Left lung (tissue), 10 donors: Measurements from ENCODE around the gene DTWD2. TPM values are rescaled to one million over a fixed set of nuclear protein-coding genes. Genes with fewer than 3 reads are reported as not detected.

Experiments used
- ATAC-seq: fragments of 200-7000 bp; cut with Tn5 transposase; one replicate; pipeline ENCODE4 v1.9.1; 2020; ENCODE audit warnings: moderate library complexity
- DNase-seq, 4 donors: peaks; one replicate each; pipeline ENCODE4 v3.0.0-alpha.2; 2013 to 2020
- H3K27ac ChIP-seq, 2 donors: fragments of 200-600 bp; sonication (generic) in 1 of 2; one replicate each; pipeline versions ENCODE4 v1.5.0 to v1.8.0; 2020 to 2021
- H3K27me3 ChIP-seq, 2 donors: fragments of 200-600 bp; sonication (generic) in 1 of 2; one replicate each; pipeline versions ENCODE4 v1.5.0 to v1.8.0; 2020 to 2021
- H3K36me3 ChIP-seq, 2 donors: fragments of 200-600 bp; sonication (generic) in 1 of 2; one replicate each; pipeline versions ENCODE4 v1.5.0 to v1.8.0; 2020 to 2021
- H3K4me1 ChIP-seq, 2 donors: fragments of 200-600 bp; one replicate each; pipeline ENCODE4 v1.8.0; 2021
- H3K4me3 ChIP-seq, 2 donors: fragments of 200-600 bp; sonication (generic) in 1 of 2; one replicate each; pipeline versions ENCODE4 v1.5.0 to v1.8.0; 2020 to 2021; ENCODE audit warnings: mild to moderate bottlenecking in 1 of 2
- H3K9me3 ChIP-seq, 2 donors: fragments of 200-600 bp; sonication (generic) in 1 of 2; one replicate each; pipeline versions ENCODE4 v1.5.0 to v1.8.0; 2020 to 2021
- CTCF ChIP-seq, 2 donors: fragments of 200-600 bp; sonication (generic) in 1 of 2; IDR thresholded peaks; one replicate each; pipeline versions ENCODE4 v1.5.0 to v1.8.0; 2021; ENCODE audit warnings: antibody characterized with exemption in 2 of 2
- intact Hi-C, 2 donors: fragments of 100-400 bp; cut with DNase I; formaldehyde crosslinking; loops; one replicate each; pipeline versions ENCODE4 v1.11.2 to v1.14.2; 2022
- polyA plus RNA-seq, 6 donors: library from polyadenylated mRNA; unstranded; fragments of 120-200 nt; gene quantifications; one replicate each; pipeline ENCODE4 v1.2.1, GENCODE V29; 2013; ENCODE audit not compliant: insufficient read length in 6 of 6
- total RNA-seq, 2 donors: library from RNA; stranded (reverse); fragmentation: NEBNext Ultra II Directional; extraction: Animal tissue kit (Norgen Biotek cat#: 25700); gene quantifications; one replicate each; pipeline ENCODE4 v1.2.1, GENCODE V29; 2021
- donor health status: DM: no; HTN: yes; CAD: no.
- donor health status: DM: no; HTN: no; CAD: no.

DTWD2 gene
- total and polyA plus RNA-seq, 8 donors = 4.9 to 8.5 (median 7.1) TPM

- TF ChIP-seq CTCF (IDR thresholded peaks at IDR 0.05) = no peak
- no peaks in the 10 kb centered on the region for H3K27me3 ChIP-seq
- H3K4me1 ChIP-seq = no peaks in the 10 kb centered on the region
- intact Hi-C loops = no loop called here
- no peaks in the 10 kb centered on the region for H3K36me3 ChIP-seq
- ATAC-seq = no peak
- no peak overlapping the region for H3K27ac ChIP-seq
- H3K4me3 ChIP-seq = no peak overlapping the region
- no peak for DNase-seq
- no peaks in the 10 kb centered on the region for H3K9me3 ChIP-seq
Observed at GRCh38 chr5:118905196-118905595, 83.2 kb downstream of the DTWD2 start.

- no peak for ATAC-seq
- Histone ChIP-seq H3K36me3 (no peaks in the 10 kb centered on the region), H3K4me3 (no peak overlapping the region), H3K9me3 (no peaks in the 10 kb centered on the region), H3K4me1 (no peaks in the 10 kb centered on the region), H3K27ac (no peak overlapping the region), H3K27me3 (no peaks in the 10 kb centered on the region)
- intact Hi-C loops = no loop called here
- TF ChIP-seq CTCF (IDR thresholded peaks at IDR 0.05) = no peak
- peak in 2 of 4 donors; percentile 54 to 69 for DNase-seq
Observed at GRCh38 chr5:118902656-118903438, 85.5 kb downstream of the DTWD2 start.

GRCh38 chr5:118894709-118895108 is 93.6 kb downstream of the DTWD2 start:
- intact Hi-C loops = no loop called here
- Histone ChIP-seq H3K4me1 (no peaks in the 10 kb centered on the region), H3K9me3 (no peaks in the 10 kb centered on the region), H3K36me3 (no peaks in the 10 kb centered on the region), H3K4me3 (no peak overlapping the region), H3K27me3 (no peaks in the 10 kb centered on the region), H3K27ac (no peak overlapping the region)
- no peak for ATAC-seq
- no peak for TF ChIP-seq CTCF (IDR thresholded peaks at IDR 0.05)
- DNase-seq = no peak

GRCh38 chr5:118891252-118891651 is 97.1 kb downstream of the DTWD2 start:
- DNase-seq (no peak), ATAC-seq (no peak)
- Histone ChIP-seq H3K27ac (no peak overlapping the region), H3K36me3 (no peaks in the 10 kb centered on the region), H3K9me3 (no peaks in the 10 kb centered on the region), H3K4me3 (no peak overlapping the region), H3K27me3 (no peaks in the 10 kb centered on the region), H3K4me1 (no peaks in the 10 kb centered on the region)
- intact Hi-C loops = no loop called here
- no peak for TF ChIP-seq CTCF (IDR thresholded peaks at IDR 0.05)

- Histone ChIP-seq H3K4me1 (no peaks in the 10 kb centered on the region), H3K27me3 (no peaks in the 10 kb centered on the region), H3K36me3 (no peaks in the 10 kb centered on the region), H3K27ac (no peak overlapping the region), H3K4me3 (no peak overlapping the region), H3K9me3 (no peaks in the 10 kb centered on the region)
- no peak for TF ChIP-seq CTCF (IDR thresholded peaks at IDR 0.05)
- DNase-seq (no peak), ATAC-seq (no peak)
- intact Hi-C loops = no loop called here
Observed at GRCh38 chr5:118889165-118889564, 99.2 kb downstream of the DTWD2 start.
